Measurements from ENCODE around the gene ITGA2. TPM values are rescaled to one million over a fixed set of nuclear protein-coding genes. Genes with fewer than 3 reads are reported as not detected.

The ITGA2 gene
- total and polyA plus RNA-seq, 9 of the 15 experiments (the other 6 are each of a cell fraction or from before 2014, with no cell fraction given) = 0.01 to 0.09 (median 0.03) TPM; not detected in 5

- ChIA-PET CTCF (ENCODE audit: low intra/inter-chr PET ratio) (no interaction called here), POLR2A (interaction anchor here (0.8 kb wide), 1 partner anchor 13 kb away, joined by 3 read pairs; no protein-coding TSS in a partner anchor)
- H3K9me1 ChIP-seq (ENCODE audit: control insufficient read depth, insufficient read depth, low read length) = no peaks in the 10 kb centered on the region
- TF ChIP-seq ATF7 (IDR thresholded peaks at IDR 0.05) (no peak), RAD51 (IDR thresholded peaks at IDR 0.05; ENCODE audit: borderline replicate concordance, low read depth) (peak; percentile 68), CBFA2T2 (conservative IDR thresholded peaks at IDR 0.05) (peak; percentile 16; the same call in 1 of the 2 replicates), SUPT5H (IDR thresholded peaks at IDR 0.05) (no peak), BACH1 (tag; IDR thresholded peaks at IDR 0.05) (no peak), RERE (CRISPR knock-in tag; IDR thresholded peaks at IDR 0.05; ENCODE audit: borderline replicate concordance) (no peak), TFE3 (CRISPR knock-in tag; IDR thresholded peaks at IDR 0.05) (peak; percentile 90), C11orf30 (IDR thresholded peaks at IDR 0.05; ENCODE audit: low read depth) (no peak), E2F8 (IDR thresholded peaks at IDR 0.05; ENCODE audit: low read depth, partially characterized antibody) (no peak), ZFP36 (IDR thresholded peaks at IDR 0.05; ENCODE audit: low read depth, low read length, partially characterized antibody) (no peak)
- intact Hi-C loops (cut with micrococcal nuclease) (no loop called here), in situ Hi-C loops (cut with MboI) (no loop called here)
- no peak for DNase-seq (ENCODE audit: extremely low read depth in 1 of 4, low spot score in 3 of 4)
- H3K4me1 ChIP-seq (replicated peaks in 1 of 2; ENCODE audit: control insufficient read depth in 2 of 2, insufficient read depth in 2 of 2, low read length in 2 of 2) = no peaks in the 10 kb centered on the region
- H2AFZ ChIP-seq (ENCODE audit: low read depth, low read length) = no peak overlapping the region
- H3K27me3 ChIP-seq (ENCODE audit: control insufficient read depth in 2 of 2, insufficient read depth in 2 of 2, low read length in 2 of 2) = no peaks in the 10 kb centered on the region
- no peaks in the 10 kb centered on the region for H3K9me3 ChIP-seq (replicated peaks; ENCODE audit: control insufficient read depth, insufficient read depth, low read depth, low read length)
- WGBS (ENCODE audit: insufficient coverage, low coverage, missing lambda C conversion rate) = 0% methylated on average over 2 of the region's 2 CpGs
- ATAC-seq = no peak
- H3K79me2 ChIP-seq (ENCODE audit: control insufficient read depth, insufficient read depth, low read length) = no peaks in the 10 kb centered on the region
- H3K9ac ChIP-seq (ENCODE audit: insufficient read depth in 1 of 2, low read depth in 2 of 2, low read length in 2 of 2) = no peak overlapping the region
- no peaks in the 10 kb centered on the region for H4K20me1 ChIP-seq (replicated peaks; ENCODE audit: control insufficient read depth, insufficient read depth, low read length)
- no peak for FAIRE-seq
- H3K27ac ChIP-seq (ENCODE audit: extremely low read depth, low read depth, low read length) = no peak overlapping the region
- no TSS peak for BruUV-seq (replicated peaks)
- H3K36me3 ChIP-seq (ENCODE audit: control insufficient read depth, insufficient read depth, low read length) = no peaks in the 10 kb centered on the region
- no peak overlapping the region for H3K4me2 ChIP-seq (ENCODE audit: insufficient read depth, low read length)
- no peak overlapping the region for H3K4me3 ChIP-seq
Observed at GRCh38 chr5:53032188-53032587, 43.0 kb downstream of the ITGA2 start.

Measured in K562 (cell line).